K562 (cell line): ENCODE data around the gene LAPTM5. TPM values are rescaled to one million over a fixed set of nuclear protein-coding genes. Genes with fewer than 3 reads are reported as not detected.

Experiments used
- BACH1 ChIP-seq: fragments of 200-800 bp; sonication (Bioruptor generic); IDR thresholded peaks from 2 replicates; pipeline ENCODE4 v1.6.1; 2016; ENCODE audit warnings: missing genetic modification characterization, missing compliant biosample characterization
- BHLHE40 ChIP-seq: IDR thresholded peaks from 2 replicates; pipeline ENCODE4 v1.6.1; 2011; ENCODE audit warnings: low read length, improper control_type of control experiment
- C11orf30 ChIP-seq: fragments of 450-650 bp; IDR thresholded peaks from 2 replicates; pipeline ENCODE4 v1.6.1; 2016; ENCODE audit warnings: low read depth, mild to moderate bottlenecking
- CEBPB ChIP-seq: fragments of 450-650 bp; IDR thresholded peaks from 2 replicates; pipeline ENCODE4 v1.6.1; 2016; ENCODE audit warnings: missing genetic modification characterization, missing compliant biosample characterization
- GABPB2 ChIP-seq: fragments of 250-450 bp; sonication (Bioruptor Pico); conservative IDR thresholded peaks from 2 replicates; pipeline ENCODE4 v1.5.1; 2021; ENCODE audit warnings: mild to moderate bottlenecking
- GATAD2A ChIP-seq: fragments of 450-650 bp; IDR thresholded peaks from 2 replicates; pipeline ENCODE4 v1.6.1; 2017
- HLTF ChIP-seq: fragments of 450-650 bp; IDR thresholded peaks from 2 replicates; pipeline ENCODE4 v1.6.1; 2016
- KDM4B ChIP-seq, 2 experiments: fragments of 450-650 bp in 1 of 2; sonication (generic) in 1 of 2; IDR thresholded peaks; 2 replicates each; pipeline ENCODE4 v1.6.1; 2016 to 2017; ENCODE audit warnings: borderline replicate concordance in 2 of 2, antibody characterized with exemption in 1 of 2, low read depth in 1 of 2, mild to moderate bottlenecking in 1 of 2
- KLF1 ChIP-seq: fragments of 450-650 bp; IDR thresholded peaks from 2 replicates; pipeline ENCODE4 v1.6.1; 2016; ENCODE audit warnings: missing genetic modification characterization, missing compliant biosample characterization
- MBD2 ChIP-seq: sonication (generic); IDR thresholded peaks from 2 replicates; pipeline ENCODE4 v1.6.1; 2016; ENCODE audit warnings: low read depth, borderline replicate concordance
- MED1 ChIP-seq: sonication (generic); formaldehyde crosslinking; IDR thresholded peaks from 2 replicates; pipeline ENCODE4 v1.8.1; 2023; ENCODE audit warnings: missing genetic modification reagents, borderline replicate concordance
- MTA2 ChIP-seq: fragments of 450-650 bp; IDR thresholded peaks from 2 replicates; pipeline ENCODE4 v1.6.1; 2016; ENCODE audit warnings: low read depth
- NBN ChIP-seq: fragments of 450-650 bp; IDR thresholded peaks from 2 replicates; pipeline ENCODE4 v1.6.1; 2016; ENCODE audit warnings: low read depth, mild to moderate bottlenecking
- NELFE ChIP-seq: IDR thresholded peaks from 2 replicates; pipeline ENCODE4 v1.6.1; 2011; ENCODE audit warnings: mild to moderate bottlenecking; ENCODE audit not compliant: insufficient read depth, insufficient read length
- RHOXF2B ChIP-seq: fragments of 250-450 bp; sonication (Bioruptor Pico); conservative IDR thresholded peaks from 2 replicates; pipeline ENCODE4 v1.5.1; 2021
- SLC30A9 ChIP-seq: fragments of 250-450 bp; sonication (Bioruptor Pico); IDR thresholded peaks from 2 replicates; pipeline ENCODE4 v1.8.0; 2022; ENCODE audit warnings: mild to moderate bottlenecking, moderate library complexity
- STAT5B ChIP-seq: fragments of 250-450 bp; sonication (Bioruptor Pico); IDR thresholded peaks from 2 replicates; pipeline ENCODE4 v1.8.0; 2021; ENCODE audit warnings: mild to moderate bottlenecking, inconsistent platforms
- TBL1XR1 ChIP-seq, 2 experiments: IDR thresholded peaks; 2 replicates each; pipeline ENCODE4 v1.6.1; 2012; ENCODE audit warnings: improper control_type of control experiment in 2 of 2, low read length in 2 of 2, mild to moderate bottlenecking in 1 of 2
- TCF3 ChIP-seq: sonication (generic); formaldehyde crosslinking; IDR thresholded peaks from 2 replicates; pipeline ENCODE4 v1.4.0; 2020; ENCODE audit warnings: mild to moderate bottlenecking, missing genetic modification reagents
- XRCC5 ChIP-seq: fragments of 200-400 bp; formaldehyde crosslinking; IDR thresholded peaks from 2 replicates; pipeline ENCODE4 v1.6.1; 2017; ENCODE audit warnings: low read depth, mild to moderate bottlenecking, low read length
- ZNF121 ChIP-seq: sonication (generic); formaldehyde crosslinking; conservative IDR thresholded peaks from 2 replicates; pipeline ENCODE4 v1.8.0; 2022; ENCODE audit warnings: missing genetic modification reagents
- ZNF217 ChIP-seq: sonication (generic); formaldehyde crosslinking; IDR thresholded peaks from 2 replicates; pipeline ENCODE4 v1.8.0; 2022; ENCODE audit warnings: mild to moderate bottlenecking, missing genetic modification reagents
- ZNF23 ChIP-seq: fragments of 250-450 bp; sonication (Bioruptor Pico); IDR thresholded peaks from 2 replicates; pipeline ENCODE4 v1.4.0; 2020; ENCODE audit warnings: mild to moderate bottlenecking
- ZNF274 ChIP-seq: IDR thresholded peaks from 2 replicates; pipeline ENCODE4 v1.6.1; 2011; ENCODE audit warnings: low read depth, mild to moderate bottlenecking, low read length, moderate library complexity, borderline replicate concordance
- ZNF699 ChIP-seq: fragments of 250-450 bp; sonication (Bioruptor Pico); IDR thresholded peaks from 2 replicates; pipeline ENCODE4 v1.8.0; 2021; ENCODE audit warnings: mild to moderate bottlenecking, moderate library complexity; ENCODE audit not compliant: insufficient replicate concordance
- polyA plus RNA-seq, 8 experiments: library from polyadenylated mRNA; depleted of rRNA in 4 of 8; stranded (reverse) in 5 of 8; unstranded in 3 of 8; fragments of >200 nt; fragmentation: Nextera tagmentation in 2 of 8; fragmentation: Illumina TruSeq in 1 of 8; extraction: Ambion mirVana in 2 of 8; extraction: Trizol in 1 of 8; gene quantifications; 2 replicates each; pipeline versions ENCODE4 v1.2.1 to v1.2.3, GENCODE V29; 2011 to 2014; ENCODE audit warnings: inconsistent platforms in 1 of 8, missing spikeins in 1 of 8
- total RNA-seq, 7 experiments: library from RNA; depleted of rRNA in 6 of 7; stranded (reverse); fragments of >200 nt in 6 of 7; fragmentation: Illumina TruSeq in 2 of 7; extraction: Trizol in 2 of 7; gene quantifications; 2 replicates each; pipeline versions ENCODE4 v1.2.1 to v1.2.3, GENCODE V29; 2011 to 2021; ENCODE audit warnings: low replicate concordance in 1 of 7
- TF ChIP-seq, protein P1 (sequence below): fragments of 250-450 bp; sonication (Bioruptor Pico); IDR thresholded peaks from 2 replicates; pipeline ENCODE4 v1.5.1; 2021; ENCODE audit warnings: mild to moderate bottlenecking
- TF ChIP-seq, protein P2 (sequence below): fragments of 450-650 bp; formaldehyde crosslinking; conservative IDR thresholded peaks from 2 replicates; pipeline ENCODE4 v1.4.0; 2022; ENCODE audit warnings: mild to moderate bottlenecking, missing genetic modification characterization
- TF ChIP-seq, protein P3 (sequence below): fragments of 450-650 bp; IDR thresholded peaks from 2 replicates; pipeline ENCODE4 v1.6.1; 2016; ENCODE audit warnings: missing biosample characterization, missing genetic modification characterization

LAPTM5 gene
- total and polyA plus RNA-seq, 9 of the 15 experiments (the other 6 are each of a cell fraction or from before 2014, with no cell fraction given), result 2.4 to 47.3 (median 20.3) TPM

GRCh38 chr1:30779294-30780071, 21.9 kb upstream of the LAPTM5 start (continued):
- TF ChIP-seq KLF1 (tag) (no peak), CEBPB (tag) (no peak), TBL1XR1 (IDR thresholded peaks at IDR 0.05; ENCODE audit: low read length in 2 of 2) (peak in 1 of 2 experiments; percentile 49; a peak in 1 of 4 replicates), GABPB2 (no peak), GATAD2A (peak; percentile 92; the same call in 1 of the 2 replicates), NBN (peak; percentile 69; the same call in 1 of the 2 replicates), ZNF23 (CRISPR knock-in tag) (no peak), SLC30A9 (no peak), MTA2 (peak; percentile 7; the same call in 1 of the 2 replicates), XRCC5 (peak; percentile 85), KDM4B (IDR thresholded peaks at IDR 0.05; ENCODE audit: borderline replicate concordance in 2 of 2, low read depth in 1 of 2) (peak in 1 of 2 experiments; percentile 83; a peak in 1 of 4 replicates), TCF3 (CRISPR knock-in tag) (peak; percentile 48; the same call in 1 of the 2 replicates), ZNF699 (no peak), ZNF217 (no peak), NELFE (no peak), C11orf30 (peak; percentile 72), MED1 (CRISPR knock-in tag) (no peak), STAT5B (CRISPR knock-in tag) (no peak), ZNF274 (no peak), BHLHE40 (0 out of 2 replicates have a peak, but pooled peaks have one; percentile 15), HLTF (no peak), ZNF121 (CRISPR knock-in tag) (no peak), BACH1 (no peak), RHOXF2B (CRISPR knock-in tag) (no peak), MBD2 (no peak)
- TF ChIP-seq, protein P1, sequence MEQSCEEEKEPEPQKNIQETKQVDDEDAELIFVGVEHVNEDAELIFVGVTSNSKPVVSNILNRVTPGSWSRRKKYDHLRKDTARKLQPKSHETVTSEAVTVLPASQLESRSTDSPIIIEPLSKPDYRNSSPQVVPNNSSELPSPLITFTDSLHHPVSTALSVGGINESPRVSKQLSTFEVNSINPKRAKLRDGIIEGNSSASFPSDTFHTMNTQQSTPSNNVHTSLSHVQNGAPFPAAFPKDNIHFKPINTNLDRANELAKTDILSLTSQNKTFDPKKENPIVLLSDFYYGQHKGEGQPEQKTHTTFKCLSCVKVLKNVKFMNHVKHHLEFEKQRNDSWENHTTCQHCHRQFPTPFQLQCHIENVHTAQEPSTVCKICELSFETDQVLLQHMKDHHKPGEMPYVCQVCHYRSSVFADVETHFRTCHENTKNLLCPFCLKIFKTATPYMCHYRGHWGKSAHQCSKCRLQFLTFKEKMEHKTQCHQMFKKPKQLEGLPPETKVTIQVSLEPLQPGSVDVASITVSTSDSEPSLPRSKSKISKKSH, result no peak
- TF ChIP-seq, protein P2, sequence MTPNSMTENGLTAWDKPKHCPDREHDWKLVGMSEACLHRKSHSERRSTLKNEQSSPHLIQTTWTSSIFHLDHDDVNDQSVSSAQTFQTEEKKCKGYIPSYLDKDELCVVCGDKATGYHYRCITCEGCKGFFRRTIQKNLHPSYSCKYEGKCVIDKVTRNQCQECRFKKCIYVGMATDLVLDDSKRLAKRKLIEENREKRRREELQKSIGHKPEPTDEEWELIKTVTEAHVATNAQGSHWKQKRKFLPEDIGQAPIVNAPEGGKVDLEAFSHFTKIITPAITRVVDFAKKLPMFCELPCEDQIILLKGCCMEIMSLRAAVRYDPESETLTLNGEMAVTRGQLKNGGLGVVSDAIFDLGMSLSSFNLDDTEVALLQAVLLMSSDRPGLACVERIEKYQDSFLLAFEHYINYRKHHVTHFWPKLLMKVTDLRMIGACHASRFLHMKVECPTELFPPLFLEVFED (CRISPR knock-in tag), result peak; percentile 81; the same call in 1 of the 2 replicates
- TF ChIP-seq, protein P3, sequence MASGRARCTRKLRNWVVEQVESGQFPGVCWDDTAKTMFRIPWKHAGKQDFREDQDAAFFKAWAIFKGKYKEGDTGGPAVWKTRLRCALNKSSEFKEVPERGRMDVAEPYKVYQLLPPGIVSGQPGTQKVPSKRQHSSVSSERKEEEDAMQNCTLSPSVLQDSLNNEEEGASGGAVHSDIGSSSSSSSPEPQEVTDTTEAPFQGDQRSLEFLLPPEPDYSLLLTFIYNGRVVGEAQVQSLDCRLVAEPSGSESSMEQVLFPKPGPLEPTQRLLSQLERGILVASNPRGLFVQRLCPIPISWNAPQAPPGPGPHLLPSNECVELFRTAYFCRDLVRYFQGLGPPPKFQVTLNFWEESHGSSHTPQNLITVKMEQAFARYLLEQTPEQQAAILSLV (tag), result no peak
